ENCODE results near the gene TFEB.

Gene TFEB

DNA sequence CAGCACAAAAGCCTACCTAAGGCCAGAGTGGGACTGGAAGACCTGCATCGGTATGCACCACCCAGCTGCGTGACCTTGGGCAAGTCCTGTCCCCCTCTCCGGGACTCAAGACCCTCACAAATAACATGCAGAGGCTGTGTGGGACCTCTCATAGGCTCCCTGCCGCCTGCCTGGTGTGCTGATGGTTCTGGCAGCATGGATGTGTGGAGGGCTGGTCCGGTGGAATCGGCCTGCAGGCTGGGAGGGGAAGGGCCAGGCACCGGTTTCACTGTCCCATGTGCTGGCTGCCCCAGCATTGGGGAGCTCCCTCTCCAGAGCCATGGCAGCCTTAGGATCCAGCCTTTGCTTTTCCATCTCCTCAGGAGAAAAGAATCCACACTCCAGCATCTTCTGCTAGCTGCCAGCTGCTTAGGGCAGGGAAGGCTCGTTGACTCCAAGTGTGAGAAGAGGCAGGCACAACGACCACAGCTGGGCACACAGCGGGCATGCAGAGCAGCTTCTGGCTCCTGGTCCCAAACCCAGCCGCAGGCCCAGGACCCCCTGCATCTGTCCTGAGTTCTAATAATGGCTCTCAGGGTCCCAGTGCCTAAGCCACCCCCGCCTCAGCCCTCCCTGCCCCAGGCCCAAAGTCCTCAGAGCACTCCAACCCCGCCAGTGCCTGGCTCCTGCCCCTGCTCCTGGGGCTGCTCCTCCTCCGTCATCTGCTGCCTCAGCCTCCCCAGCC is 32.5 kb downstream of the TFEB start:
- in situ Hi-C loops (cut with MboI; ENCODE audit: low pct_unique_long_range_greater_than_20kb, low sequenced_read_pairs, unreplicated experiment) = no loop called here
- TF ChIP-seq, protein P1, sequence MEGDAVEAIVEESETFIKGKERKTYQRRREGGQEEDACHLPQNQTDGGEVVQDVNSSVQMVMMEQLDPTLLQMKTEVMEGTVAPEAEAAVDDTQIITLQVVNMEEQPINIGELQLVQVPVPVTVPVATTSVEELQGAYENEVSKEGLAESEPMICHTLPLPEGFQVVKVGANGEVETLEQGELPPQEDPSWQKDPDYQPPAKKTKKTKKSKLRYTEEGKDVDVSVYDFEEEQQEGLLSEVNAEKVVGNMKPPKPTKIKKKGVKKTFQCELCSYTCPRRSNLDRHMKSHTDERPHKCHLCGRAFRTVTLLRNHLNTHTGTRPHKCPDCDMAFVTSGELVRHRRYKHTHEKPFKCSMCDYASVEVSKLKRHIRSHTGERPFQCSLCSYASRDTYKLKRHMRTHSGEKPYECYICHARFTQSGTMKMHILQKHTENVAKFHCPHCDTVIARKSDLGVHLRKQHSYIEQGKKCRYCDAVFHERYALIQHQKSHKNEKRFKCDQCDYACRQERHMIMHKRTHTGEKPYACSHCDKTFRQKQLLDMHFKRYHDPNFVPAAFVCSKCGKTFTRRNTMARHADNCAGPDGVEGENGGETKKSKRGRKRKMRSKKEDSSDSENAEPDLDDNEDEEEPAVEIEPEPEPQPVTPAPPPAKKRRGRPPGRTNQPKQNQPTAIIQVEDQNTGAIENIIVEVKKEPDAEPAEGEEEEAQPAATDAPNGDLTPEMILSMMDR (IDR thresholded peaks at IDR 0.05; ENCODE audit: extremely low read depth, insufficient read depth, missing control alignments) = no peak
- DNase-seq (ENCODE audit: low spot score) = no peak

DNA sequence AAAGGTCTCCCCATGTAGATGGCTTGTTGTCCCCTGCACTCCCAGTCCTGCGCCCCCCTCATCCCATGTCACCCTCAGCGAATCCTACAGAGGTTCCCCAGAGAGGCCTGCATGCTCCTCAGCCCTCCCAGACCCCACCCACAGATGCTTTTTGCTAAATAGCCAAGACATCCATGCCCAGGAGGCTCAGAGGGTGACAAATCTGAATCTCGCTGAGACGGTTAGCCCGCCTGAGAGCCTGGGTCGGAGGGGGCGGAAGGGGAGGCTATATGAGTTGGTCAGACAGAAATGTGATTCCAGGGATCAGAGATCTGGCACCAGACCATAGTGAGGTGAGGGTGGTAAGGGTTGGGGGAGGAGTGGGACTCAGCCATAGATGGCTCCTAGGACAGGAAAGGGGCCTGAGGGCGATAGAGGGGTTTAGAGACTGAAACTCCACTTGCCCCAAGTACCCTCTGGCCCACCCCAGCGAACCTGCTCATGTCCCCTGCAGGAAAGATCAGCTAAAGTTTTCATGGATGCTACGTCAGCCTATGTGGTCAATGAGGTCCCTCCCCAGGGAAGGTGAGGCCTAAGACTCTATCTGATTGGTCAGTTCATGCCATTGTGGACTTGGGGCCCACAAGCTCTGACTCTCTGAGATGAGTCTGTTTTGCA is 33.2 kb downstream of the TFEB start:
- no peak for DNase-seq (ENCODE audit: low spot score)
- in situ Hi-C loops (cut with MboI; ENCODE audit: low pct_unique_long_range_greater_than_20kb, low sequenced_read_pairs, unreplicated experiment) = no loop called here
- TF ChIP-seq, protein P1 (IDR thresholded peaks at IDR 0.05; ENCODE audit: extremely low read depth, insufficient read depth, missing control alignments) = no peak

DNA sequence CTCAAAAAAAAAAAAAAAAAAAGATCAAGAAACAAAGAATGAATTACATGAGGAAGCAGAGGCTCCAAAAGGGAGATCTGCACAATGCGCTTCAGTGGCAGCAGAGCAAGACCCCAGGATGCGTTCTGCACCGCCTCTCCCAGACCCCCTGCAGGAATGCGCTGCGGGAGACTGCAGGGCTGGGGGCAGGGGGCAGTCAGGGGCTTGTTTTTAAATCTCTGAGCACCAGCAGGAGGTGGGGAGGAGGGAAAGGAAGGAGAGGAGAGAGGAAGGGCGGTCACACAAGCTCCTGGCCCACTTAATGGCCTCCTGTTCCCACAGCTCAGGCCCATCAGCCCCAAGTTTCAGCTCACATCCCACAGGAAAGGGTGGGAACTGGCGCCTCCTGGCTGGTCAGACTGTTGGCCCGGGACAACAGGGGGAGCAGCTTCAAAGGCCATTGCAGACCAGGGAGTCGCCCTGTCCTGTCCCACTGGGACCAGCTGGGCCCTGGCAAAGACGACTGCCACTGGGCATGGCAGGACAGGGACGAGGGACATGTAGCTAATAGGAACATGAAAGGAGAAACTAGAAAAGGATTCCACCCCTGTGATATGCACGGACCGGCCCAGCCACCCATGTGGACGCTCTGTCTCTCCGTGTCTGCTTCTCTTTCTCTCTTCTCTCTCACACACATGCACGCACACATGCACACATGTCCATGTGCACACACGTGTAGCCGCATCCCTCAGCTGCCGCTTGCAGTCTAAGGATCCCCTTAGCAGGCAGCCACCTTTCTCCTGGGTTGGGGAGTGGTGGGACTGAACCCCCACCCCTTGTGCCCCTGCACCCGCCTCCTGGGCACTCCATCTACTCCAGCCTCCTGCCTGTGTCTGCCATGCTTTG is 34.7 kb downstream of the TFEB start:
- DNase-seq (ENCODE audit: low spot score) = no peak
- in situ Hi-C loops (cut with MboI; ENCODE audit: low pct_unique_long_range_greater_than_20kb, low sequenced_read_pairs, unreplicated experiment) = no loop called here
- TF ChIP-seq, protein P1 (IDR thresholded peaks at IDR 0.05; ENCODE audit: extremely low read depth, insufficient read depth, missing control alignments) = no peak

DNA sequence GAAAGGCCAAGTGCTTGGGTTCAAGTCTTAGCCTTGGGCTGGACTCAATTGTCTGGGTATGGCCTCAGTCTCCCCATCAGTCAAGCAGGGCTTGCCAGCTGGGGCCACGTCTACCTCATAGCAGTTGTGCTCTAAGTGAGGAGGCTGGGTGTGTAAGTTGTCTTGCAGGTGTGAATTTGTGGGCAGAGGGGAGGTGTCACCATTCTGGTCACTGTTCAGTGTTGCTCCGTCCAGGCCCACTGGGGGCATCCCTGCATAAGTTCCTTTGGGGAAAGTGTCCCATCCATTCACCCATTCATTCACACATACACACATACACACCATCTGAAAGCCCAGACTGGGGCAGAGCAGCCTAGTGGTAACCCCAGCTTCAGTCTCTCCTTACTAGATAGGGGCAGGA is 36.3 kb downstream of the TFEB start:
- TF ChIP-seq, protein P1 (IDR thresholded peaks at IDR 0.05; ENCODE audit: extremely low read depth, insufficient read depth, missing control alignments) = no peak
- no peak for DNase-seq (ENCODE audit: low spot score)
- in situ Hi-C loops (cut with MboI; ENCODE audit: low pct_unique_long_range_greater_than_20kb, low sequenced_read_pairs, unreplicated experiment) = no loop called here

DNA sequence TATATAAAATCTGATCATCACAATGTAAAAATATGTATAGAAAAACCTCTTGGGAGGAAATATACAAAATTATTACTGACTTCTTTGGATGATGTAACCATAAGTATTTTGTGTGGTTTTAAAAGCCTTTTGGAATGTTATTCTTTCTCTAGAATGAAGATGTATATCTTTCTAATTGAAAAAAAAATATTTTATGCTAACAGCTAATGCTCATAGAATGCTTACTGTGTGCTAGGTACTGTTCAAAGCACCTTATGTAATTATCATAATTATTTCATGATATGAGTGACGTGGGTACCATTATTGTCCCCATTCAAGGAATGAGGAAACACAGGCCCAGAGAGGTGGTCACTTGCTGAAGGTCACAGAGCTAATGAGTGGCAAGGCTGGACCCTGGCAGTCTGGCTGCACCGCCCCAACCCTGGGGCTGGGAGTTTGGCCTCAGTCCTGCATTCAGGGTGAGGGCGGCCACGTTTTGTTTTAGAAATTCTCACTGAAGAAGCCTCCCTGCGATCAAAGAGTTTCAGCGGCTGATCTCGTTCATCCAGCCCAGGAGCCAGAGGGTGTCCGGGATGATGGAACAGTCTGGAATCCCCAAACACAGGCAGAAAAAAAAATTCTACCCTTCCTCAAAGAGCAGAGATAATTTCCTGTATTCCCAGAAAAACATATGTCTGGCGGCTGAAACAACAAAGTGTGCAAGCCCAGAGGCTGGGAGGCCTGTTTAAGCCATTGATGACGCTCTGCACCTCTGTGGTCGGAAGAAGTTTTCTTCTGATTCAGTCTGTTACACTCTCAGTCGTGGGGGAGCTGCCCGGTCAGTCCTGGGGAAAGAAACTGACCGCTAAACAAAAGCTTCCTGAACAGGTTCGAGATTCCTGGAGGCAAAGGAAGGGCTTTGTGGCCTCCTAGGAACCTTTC is 37.3 kb downstream of the TFEB start:
- TF ChIP-seq, protein P1 (IDR thresholded peaks at IDR 0.05; ENCODE audit: extremely low read depth, insufficient read depth, missing control alignments) = no peak
- in situ Hi-C loops (cut with MboI; ENCODE audit: low pct_unique_long_range_greater_than_20kb, low sequenced_read_pairs, unreplicated experiment) = no loop called here
- DNase-seq (ENCODE audit: low spot score) = no peak

All from GM13977 (cell line).